ENCODE measurements around the gene NVL.

The NVL gene

GRCh38 chr1:224343679-224344078 is 13.7 kb upstream of the NVL start (continued):
- no peak for TF ChIP-seq ZSCAN16 (tag by site-specific recombination; IDR thresholded peaks at IDR 0.05)
- TF ChIP-seq ZEB2 (tag by site-specific recombination; IDR thresholded peaks at IDR 0.05), result no peak
- TF ChIP-seq ZNF645 (tag by site-specific recombination; IDR thresholded peaks at IDR 0.05), result no peak
- no peak for TF ChIP-seq PRDM2 (tag by site-specific recombination; IDR thresholded peaks at IDR 0.05; ENCODE audit: borderline replicate concordance)
- no peak for TF ChIP-seq ZNF785 (tag by site-specific recombination; IDR thresholded peaks at IDR 0.05)
- TF ChIP-seq ZFP41 (tag by site-specific recombination; IDR thresholded peaks at IDR 0.05; ENCODE audit: borderline replicate concordance), result no peak
- TF ChIP-seq ZNF138 (tag by site-specific recombination; IDR thresholded peaks at IDR 0.05; ENCODE audit: borderline replicate concordance), result no peak
- TF ChIP-seq EGR2 (tag by site-specific recombination; IDR thresholded peaks at IDR 0.05; ENCODE audit: low read depth), result no peak
- TF ChIP-seq ZNF248 (tag by site-specific recombination; IDR thresholded peaks at IDR 0.05), result peak; percentile 76; the same call in 1 of the 2 replicates
- TF ChIP-seq GLIS1 (tag by site-specific recombination; IDR thresholded peaks at IDR 0.05), result no peak
- TF ChIP-seq KLF9 (tag by site-specific recombination; IDR thresholded peaks at IDR 0.05; ENCODE audit: low read depth), result no peak
- TF ChIP-seq ZNF391 (tag by site-specific recombination; IDR thresholded peaks at IDR 0.05; ENCODE audit: borderline replicate concordance, low read depth), result 0 out of 2 replicates have a peak, but pooled peaks have one; percentile 26
- TF ChIP-seq ZNF112 (tag by site-specific recombination; IDR thresholded peaks at IDR 0.05), result 0 out of 2 replicates have a peak, but pooled peaks have one; percentile 11
- TF ChIP-seq ZNF791 (tag by site-specific recombination; IDR thresholded peaks at IDR 0.05), result no peak
- no peak for TF ChIP-seq YY1 (tag by site-specific recombination; IDR thresholded peaks at IDR 0.05)
- no peak for TF ChIP-seq PRDM10 (tag by site-specific recombination; IDR thresholded peaks at IDR 0.05)
- no peak for TF ChIP-seq ZBTB48 (tag by site-specific recombination; IDR thresholded peaks at IDR 0.05)
- TF ChIP-seq ZBTB17 (tag by site-specific recombination; IDR thresholded peaks at IDR 0.05), result no peak
- TF ChIP-seq ZNF473 (tag by site-specific recombination; IDR thresholded peaks at IDR 0.05), result no peak
- no peak for TF ChIP-seq ZFHX2 (tag by site-specific recombination; conservative IDR thresholded peaks at IDR 0.05)
- TF ChIP-seq ZNF18 (tag by site-specific recombination; IDR thresholded peaks at IDR 0.05), result no peak
- 0 out of 2 replicates have a peak, but pooled peaks have one; percentile 13 for TF ChIP-seq RBAK (tag by site-specific recombination; IDR thresholded peaks at IDR 0.05)
- TF ChIP-seq ZNF76 (tag by site-specific recombination; IDR thresholded peaks at IDR 0.05; ENCODE audit: borderline replicate concordance, low read depth), result no peak
- no peak for TF ChIP-seq BCL6B (tag by site-specific recombination; IDR thresholded peaks at IDR 0.05)
- TF ChIP-seq ZNF488 (tag by site-specific recombination; IDR thresholded peaks at IDR 0.05), result no peak
- no peak for TF ChIP-seq ZNF10 (tag by site-specific recombination; IDR thresholded peaks at IDR 0.05)
- TF ChIP-seq ZNF341 (tag by site-specific recombination; IDR thresholded peaks at IDR 0.05; ENCODE audit: low read depth), result no peak

All from HEK293 (cell line).